Left ventricle myocardium superior (tissue), 1 donor: ENCODE measurements around the gene TENM4. TPM values are rescaled to one million over a fixed set of nuclear protein-coding genes. Genes with fewer than 3 reads are reported as not detected.

ENCODE experiments used
- ATAC-seq: fragments of 200-7000 bp; cut with Tn5 transposase; one replicate; pipeline ENCODE4 v1.9.1; 2020; ENCODE audit warnings: mild to moderate bottlenecking, moderate library complexity
- DNase-seq: peaks from one replicate; pipeline ENCODE4 v3.0.0-alpha.2; 2020
- intact Hi-C: fragments of 100-400 bp; cut with micrococcal nuclease; formaldehyde crosslinking; loops from one replicate; pipeline ENCODE4 v1.11.0; 2022
- total RNA-seq: library from RNA; stranded (reverse); fragmentation: NEBNext Ultra II Directional; extraction: Animal tissue kit (Norgen Biotek cat#: 25700); gene quantifications from one replicate; pipeline ENCODE4 v1.2.1, GENCODE V29; 2021
- donor health status: DM: no; HTN: yes; CAD: no; lungs with severe emphysema.

TENM4 gene
- total RNA-seq, 1 donor from 2014 or later: 0.40 TPM

DNA sequence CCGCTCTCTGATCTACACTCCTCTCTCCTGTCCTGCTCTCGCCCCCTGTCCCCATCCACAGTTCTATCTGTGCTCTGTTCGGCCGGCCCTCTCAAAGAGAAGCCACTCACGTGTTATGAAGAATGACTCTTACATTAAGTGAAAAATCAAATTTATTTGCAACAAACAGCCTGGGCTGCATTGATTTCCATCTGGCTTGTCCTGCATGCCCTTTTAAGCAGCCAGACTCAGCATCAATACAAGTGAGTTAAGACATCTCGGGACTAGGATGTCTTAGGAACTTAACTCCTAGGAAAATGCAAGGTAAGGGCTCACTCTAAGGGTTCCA lies 373.5 kb downstream of the TENM4 start:
- DNase-seq (no peak), ATAC-seq (no peak)
- intact Hi-C loops: no loop called here

GRCh38 chr11:79066456-79067351 lies 374.1 kb downstream of the TENM4 start:
- no peak for ATAC-seq
- no peak for DNase-seq
- intact Hi-C loops: no loop called here

GRCh38 chr11:79062814-79063762 lies 377.7 kb downstream of the TENM4 start:
- intact Hi-C loops: no loop called here
- no peak for DNase-seq

DNA sequence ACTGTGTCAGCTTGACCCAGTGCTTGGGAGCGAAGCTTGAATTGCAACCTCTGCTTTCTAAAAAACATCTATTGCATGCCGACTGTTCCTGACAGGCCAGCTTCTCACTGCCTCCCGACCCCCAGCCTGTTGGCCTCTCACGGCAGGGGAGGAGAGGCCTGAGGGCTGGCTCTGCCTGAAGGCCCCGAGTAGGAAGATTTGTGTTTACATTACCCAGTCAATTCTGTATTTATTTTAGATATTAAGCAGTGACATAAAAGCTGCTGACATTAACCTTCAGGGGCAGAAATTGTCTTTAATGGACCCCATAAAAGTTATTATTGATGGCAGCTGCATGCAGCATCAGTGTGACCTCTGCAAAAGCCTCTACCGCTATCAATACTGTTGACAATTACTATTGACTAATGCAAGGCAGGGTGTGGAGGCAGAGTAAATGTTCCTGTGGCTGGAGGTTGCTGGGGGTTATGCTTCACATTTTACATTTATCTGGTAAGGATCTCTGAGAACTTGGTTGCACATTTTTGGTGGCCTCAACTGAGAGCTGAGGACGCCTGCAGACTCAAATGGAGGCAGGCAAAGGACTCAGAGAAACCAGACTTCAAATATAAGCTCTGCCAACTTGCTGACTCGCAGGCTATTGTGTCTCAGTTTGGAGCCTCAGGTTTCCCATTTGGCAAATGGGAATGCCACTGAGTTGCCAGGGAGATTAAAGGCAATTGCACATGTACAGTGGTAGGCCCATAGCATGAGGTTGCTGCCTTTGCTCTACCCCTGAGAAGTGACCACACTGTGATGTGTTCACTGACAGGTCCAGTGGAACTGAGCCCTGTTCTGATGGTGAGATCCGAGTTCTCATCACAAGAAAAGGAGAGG lies 380.5 kb downstream of the TENM4 start:
- intact Hi-C loops: no loop called here
- DNase-seq: no peak
- no peak for ATAC-seq

More at GRCh38 chr11:79062814-79063762, 377.7 kb downstream of the TENM4 start:
- peak; percentile 57 for ATAC-seq

- intact Hi-C loops: no loop called here
- DNase-seq: no peak
- ATAC-seq: no peak
Observed at GRCh38 chr11:79059141-79059540, 381.7 kb downstream of the TENM4 start.

DNA sequence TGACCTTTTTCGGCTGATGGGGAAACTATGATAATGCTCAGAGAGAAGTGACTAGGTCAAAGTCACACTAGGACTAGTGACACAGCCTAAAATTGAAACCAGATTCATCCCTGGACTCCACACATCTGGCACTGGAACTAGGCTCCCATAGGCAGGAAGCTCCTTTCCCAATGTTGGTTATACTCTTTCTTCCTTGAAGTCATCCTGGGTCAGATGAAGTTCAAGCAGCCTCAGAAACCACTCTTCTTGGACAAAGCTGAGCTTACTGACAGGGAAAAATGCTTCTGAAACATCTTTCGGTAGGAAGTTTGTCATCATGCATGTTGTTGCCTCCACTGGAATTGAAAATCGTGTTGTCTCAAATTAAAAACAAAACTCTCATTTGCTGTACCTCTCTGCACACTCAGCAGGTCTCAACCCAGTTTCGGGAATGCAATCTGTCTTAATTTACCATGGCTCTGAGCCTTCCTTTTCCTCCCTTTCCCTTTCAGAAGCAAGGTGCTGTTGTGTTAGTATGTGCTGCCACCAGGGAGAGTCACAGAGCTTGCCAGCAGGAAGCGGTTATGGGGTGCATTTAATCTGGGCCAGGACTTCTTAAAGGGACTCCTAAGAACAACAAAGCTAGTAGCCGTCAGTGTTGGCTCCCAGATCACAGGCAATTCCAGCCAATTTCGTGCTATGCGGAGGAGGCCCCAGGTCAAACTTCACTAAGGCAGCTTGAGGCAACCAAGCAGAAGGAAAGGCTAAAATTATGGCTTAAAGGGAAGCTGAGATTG lies 384.8 kb downstream of the TENM4 start:
- intact Hi-C loops: no loop called here
- DNase-seq (no peak), ATAC-seq (peak; percentile 78)

DNA sequence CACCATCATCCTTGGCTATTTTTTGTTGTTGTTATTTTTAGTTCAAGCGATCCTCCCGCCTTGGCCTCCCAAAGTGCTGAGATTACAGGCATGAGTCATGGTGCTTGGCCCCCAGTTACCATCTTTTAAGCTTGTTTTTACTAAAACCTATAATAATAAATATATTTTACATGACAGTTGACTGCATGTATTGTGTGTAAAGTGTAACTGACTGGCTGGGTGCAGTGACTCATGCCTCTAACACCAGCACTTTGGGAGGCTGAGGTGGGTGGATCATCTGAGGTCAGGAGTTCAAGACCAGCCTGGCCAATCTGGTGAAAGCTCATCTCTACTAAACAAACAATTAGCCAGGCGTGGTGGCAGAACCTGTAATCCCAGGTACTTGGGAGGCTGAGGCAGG lies 386.2 kb downstream of the TENM4 start:
- ATAC-seq: no peak
- intact Hi-C loops: no loop called here
- no peak for DNase-seq

GRCh38 chr11:79052544-79052943 lies 388.3 kb downstream of the TENM4 start:
- no peak for DNase-seq
- intact Hi-C loops: no loop called here
- no peak for ATAC-seq

DNA sequence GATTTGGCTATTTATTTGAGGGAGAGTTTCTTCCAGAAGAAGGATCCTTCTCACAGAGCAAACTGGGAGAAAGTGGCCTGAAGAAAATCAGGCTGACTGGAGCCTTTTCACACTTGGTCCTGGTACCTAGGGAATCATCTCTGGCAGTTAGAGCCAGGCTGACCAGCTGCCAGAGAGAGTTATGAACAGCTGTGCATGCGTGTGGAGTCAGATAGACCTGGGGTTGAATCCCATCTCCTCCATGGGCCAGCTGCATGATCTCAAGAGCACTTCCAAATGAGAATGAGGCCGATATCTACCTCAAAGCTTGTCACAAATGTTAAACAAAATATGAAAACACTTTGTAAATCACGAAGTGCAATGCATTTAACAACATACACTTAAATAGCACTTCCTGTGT lies 390.0 kb downstream of the TENM4 start:
- ATAC-seq (peak; percentile 93), DNase-seq (peak; percentile 63)

GRCh38 chr11:79049741-79050179 lies 391.1 kb downstream of the TENM4 start:
- DNase-seq (no peak), ATAC-seq (no peak)
- intact Hi-C loops: no loop called here

More for the DNA sequence above, 390.0 kb downstream of the TENM4 start:
- intact Hi-C loops: no loop called here

DNA sequence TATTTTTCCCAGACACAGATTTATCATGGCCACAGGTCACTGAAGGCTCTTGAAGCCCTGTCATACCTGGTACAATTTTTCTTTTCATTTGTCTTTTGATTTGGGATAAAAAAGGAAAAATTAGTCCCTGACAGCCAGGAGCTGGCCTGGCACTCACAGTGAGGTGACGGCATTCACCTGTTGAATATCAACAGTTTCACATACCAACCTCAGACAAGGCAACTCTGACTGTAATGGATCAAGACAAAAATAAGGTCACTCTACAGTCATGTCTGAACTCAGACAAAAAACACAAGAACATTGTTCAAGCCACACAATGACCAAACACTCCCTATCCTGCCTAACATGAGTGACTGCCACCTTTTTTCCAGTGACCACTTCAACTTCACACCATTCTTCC lies 392.9 kb downstream of the TENM4 start:
- ATAC-seq (no peak), DNase-seq (no peak)
- intact Hi-C loops: no loop called here

DNA sequence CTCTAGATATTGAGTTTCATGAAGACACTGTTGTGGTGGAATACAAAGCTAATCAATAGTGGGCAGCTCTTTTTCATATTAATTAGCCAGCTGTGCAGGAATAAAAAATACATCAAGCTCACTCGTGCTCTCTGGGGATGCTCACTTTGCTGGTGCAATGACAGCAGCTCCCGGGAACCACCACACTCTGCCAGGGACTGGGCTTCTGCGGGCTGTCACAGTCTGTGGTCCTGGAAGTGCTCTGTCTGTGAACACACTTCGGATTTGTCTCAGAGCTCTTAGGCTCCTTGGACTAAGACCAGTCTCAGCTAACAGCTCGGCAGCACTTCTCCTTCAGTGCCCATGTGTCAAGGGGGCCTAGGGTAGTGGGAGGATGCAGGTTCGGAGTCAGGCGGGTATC lies 393.5 kb downstream of the TENM4 start:
- DNase-seq (no peak), ATAC-seq (no peak)
- intact Hi-C loops: no loop called here

- DNase-seq: no peak
- ATAC-seq: no peak
- intact Hi-C loops: no loop called here
Observed at GRCh38 chr11:79046366-79046765, 394.5 kb downstream of the TENM4 start.

DNA sequence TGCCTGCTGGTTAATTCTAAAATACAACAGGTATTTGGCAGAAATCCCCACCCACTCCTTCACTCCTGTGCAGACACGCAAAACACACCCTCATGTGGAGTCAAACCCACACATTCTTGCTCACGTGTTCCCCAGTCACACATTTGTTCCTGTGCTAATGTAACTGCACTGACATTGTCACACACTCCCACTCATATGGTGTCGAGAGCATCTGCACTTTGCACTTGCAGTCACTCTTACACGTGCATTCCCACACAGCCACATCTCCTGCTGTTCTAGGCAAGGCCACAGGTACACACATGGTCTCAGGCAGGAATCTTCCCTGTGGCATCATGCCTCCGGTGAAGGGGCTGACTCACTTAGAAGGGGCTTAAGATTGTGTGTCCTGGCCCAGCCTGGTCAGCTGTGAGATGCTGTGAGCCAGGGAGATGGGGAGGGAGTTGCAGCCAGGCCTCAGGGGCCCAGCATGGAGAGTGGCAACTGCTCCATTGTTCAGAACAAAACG lies 395.0 kb downstream of the TENM4 start:
- ATAC-seq: no peak
- intact Hi-C loops: no loop called here

GRCh38 chr11:79045018-79045799 lies 395.6 kb downstream of the TENM4 start:
- intact Hi-C loops: no loop called here
- ATAC-seq (no peak), DNase-seq (no peak)

More for the DNA sequence above, 395.0 kb downstream of the TENM4 start:
- DNase-seq: no peak

- DNase-seq (no peak), ATAC-seq (no peak)
- intact Hi-C loops: no loop called here
Observed at GRCh38 chr11:79044201-79044600, 396.6 kb downstream of the TENM4 start.

- DNase-seq: no peak
- intact Hi-C loops: no loop called here
- ATAC-seq: no peak
Observed at GRCh38 chr11:79043726-79044125, 397.1 kb downstream of the TENM4 start.
